Vagina (tissue), 2 donors: Measurements from ENCODE around the gene VPS37D.

Experiments
- CTCF ChIP-seq, 3 experiments: fragments of 450-650 bp in 2 of 3; fragments of 200-600 bp in 1 of 3; sonication (generic) in 1 of 3; IDR thresholded peaks; one replicate each; pipeline ENCODE4 v1.5.1; 2017 to 2019; ENCODE audit warnings: antibody characterized with exemption in 3 of 3, mild to moderate bottlenecking in 2 of 3, moderate library complexity in 2 of 3
- POLR2A ChIP-seq, 2 donors: fragments of 450-650 bp; IDR thresholded peaks; one replicate each; pipeline ENCODE4 v1.6.1; 2017; ENCODE audit warnings: antibody characterized with exemption in 2 of 2, mild to moderate bottlenecking in 2 of 2, moderate library complexity in 2 of 2

- no peak for TF ChIP-seq CTCF (IDR thresholded peaks at IDR 0.05)
- no peak for TF ChIP-seq POLR2A (IDR thresholded peaks at IDR 0.05)
Measured at GRCh38 chr7:73649576-73649975, 18.1 kb upstream of the VPS37D start.
